HepG2 (cell line): ENCODE data around the gene EARS2. TPM values are rescaled to one million over a fixed set of nuclear protein-coding genes. Genes with fewer than 3 reads are reported as not detected.

Experiments
- ATAC-seq: fragments of 200-7000 bp; cut with Tn5 transposase; 3 replicates; pipeline ENCODE4 v1.9.1; 2020; ENCODE audit warnings: mild to moderate bottlenecking, moderate library complexity
- BruUV-seq: library from RNA; stranded (reverse); fragments of 400-500 nt; replicated peaks from 2 replicates; lab custom pipeline; 2021; lab: Mats Ljungman, UMichigan
- CTCF ChIA-PET: fragments of 300-600 bp; formaldehyde crosslinking; extraction: SDS; loops from one replicate; lab custom pipeline; 2021; ENCODE audit warnings: low total read pairs, inconsistent platforms, low intra/inter-chr PET ratio; lab: Yijun Ruan, JAX
- POLR2A ChIA-PET: fragments of 350-600 bp; sonication (Branson Sonifier 250); formaldehyde crosslinking; loops from one replicate; lab custom pipeline; 2020; ENCODE audit warnings: antibody characterized with exemption, inconsistent platforms; lab: Yijun Ruan, JAX
- DNase-seq: peaks from one replicate; pipeline ENCODE4 v3.0.0-alpha.2; 2015; ENCODE audit warnings: low spot score
- FAIRE-seq: peaks from 3 replicates; lab custom pipeline; 2011; peaks lifted over from hg19 to GRCh38; lab: Jason Lieb, UNC
- H2AFZ ChIP-seq: one replicate; pipeline ENCODE4 v1.6.1; 2011; ENCODE audit warnings: low read length, inconsistent platforms
- H3K27ac ChIP-seq: fragments of 300-600 bp; 3 replicates; pipeline ENCODE4 v1.8.0; 2011; ENCODE audit warnings: mixed run types, mild to moderate bottlenecking, mixed read lengths, low read length, inconsistent platforms; ENCODE audit not compliant: insufficient read depth; ENCODE audit errors: extremely low read length
- H3K27me3 ChIP-seq, 2 experiments: fragments of 200-600 bp in 1 of 2; 2 replicates in 1 of 2; 3 replicates in 1 of 2; pipeline versions ENCODE4 v1.6.0 to v1.8.0; 2011; ENCODE audit warnings: low read length in 2 of 2, mild to moderate bottlenecking in 2 of 2, moderate library complexity in 2 of 2, inconsistent platforms in 1 of 2; ENCODE audit not compliant: insufficient read depth in 2 of 2, control insufficient read depth in 1 of 2
- H3K36me3 ChIP-seq, 2 experiments: fragments of 200-600 bp in 1 of 2; replicated peaks in 1 of 2; 2 replicates in 1 of 2; 3 replicates in 1 of 2; pipeline versions ENCODE4 v1.5.1 to v1.8.0; 2011; ENCODE audit warnings: low read length in 2 of 2, inconsistent platforms in 1 of 2; ENCODE audit not compliant: insufficient read depth in 2 of 2, control insufficient read depth in 1 of 2
- H3K4me1 ChIP-seq: 2 replicates; pipeline ENCODE4 v1.5.1; 2012; ENCODE audit warnings: low read length, inconsistent platforms; ENCODE audit not compliant: insufficient read depth
- H3K4me2 ChIP-seq: 2 replicates; pipeline ENCODE4 v1.6.0; 2011; ENCODE audit warnings: low read depth, low read length, inconsistent platforms
- H3K4me3 ChIP-seq, 3 experiments: fragments of 200-600 bp in 1 of 3; sonication (generic), shearing (Covaris generic) in 1 of 3; replicated peaks in 1 of 3; 2 replicates each; pipeline ENCODE4 v1.5.1; 2011 to 2016; ENCODE audit warnings: low read length in 3 of 3, inconsistent platforms in 2 of 3, low read depth in 2 of 3, mild to moderate bottlenecking in 2 of 3, control low read depth in 1 of 3, mixed read lengths in 1 of 3; ENCODE audit not compliant: insufficient read depth in 1 of 3
- H3K79me2 ChIP-seq: one replicate; pipeline ENCODE4 v1.6.1; 2011; ENCODE audit warnings: low read length, inconsistent platforms; ENCODE audit not compliant: insufficient read depth
- H3K9ac ChIP-seq: 2 replicates; pipeline ENCODE4 v1.6.0; 2011; ENCODE audit warnings: mild to moderate bottlenecking, low read depth, low read length, inconsistent platforms; ENCODE audit not compliant: insufficient read depth
- H3K9me3 ChIP-seq: 2 replicates; pipeline ENCODE4 v1.5.1; 2012; ENCODE audit warnings: mild to moderate bottlenecking, low read length
- H4K20me1 ChIP-seq: 2 replicates; pipeline ENCODE4 v1.6.0; 2011; ENCODE audit warnings: inconsistent platforms, mild to moderate bottlenecking, low read length, moderate library complexity; ENCODE audit not compliant: insufficient read depth
- BCL6 ChIP-seq: IDR thresholded peaks from 2 replicates; pipeline ENCODE4 v1.6.1; 2016; ENCODE audit warnings: missing genetic modification reagents, missing compliant biosample characterization
- CAMTA2 ChIP-seq: sonication (generic); formaldehyde crosslinking; IDR thresholded peaks from 2 replicates; pipeline ENCODE4 v1.4.0; 2020; ENCODE audit warnings: mild to moderate bottlenecking, missing genetic modification reagents, borderline replicate concordance
- CBX1 ChIP-seq: IDR thresholded peaks from one replicate; pipeline ENCODE4 v1.6.1; 2016; ENCODE audit warnings: antibody characterized with exemption, low read depth
- CHCHD3 ChIP-seq: sonication (generic); formaldehyde crosslinking; IDR thresholded peaks from 2 replicates; pipeline ENCODE4 v1.8.0; 2022; ENCODE audit warnings: mild to moderate bottlenecking, missing genetic modification reagents, moderate library complexity
- IKZF4 ChIP-seq: sonication (generic); formaldehyde crosslinking; IDR thresholded peaks from 2 replicates; pipeline ENCODE4 v1.5.1; 2020; ENCODE audit warnings: borderline replicate concordance, mild to moderate bottlenecking, low read depth, missing genetic modification reagents; ENCODE audit errors: not compliant biosample characterization
- ISX ChIP-seq: sonication (generic); formaldehyde crosslinking; conservative IDR thresholded peaks from 2 replicates; pipeline ENCODE4 v1.5.0; 2020; ENCODE audit warnings: missing genetic modification reagents
- MTA1 ChIP-seq: sonication (generic); formaldehyde crosslinking; IDR thresholded peaks from 2 replicates; pipeline ENCODE4 v1.4.0; 2020; ENCODE audit warnings: missing genetic modification reagents, mild to moderate bottlenecking, borderline replicate concordance
- MXD1 ChIP-seq: sonication (generic); formaldehyde crosslinking; IDR thresholded peaks from 2 replicates; pipeline ENCODE4 v1.4.0; 2020; ENCODE audit warnings: mild to moderate bottlenecking, missing genetic modification reagents
- MXD3 ChIP-seq: IDR thresholded peaks from 2 replicates; pipeline ENCODE4 v1.6.1; 2016; ENCODE audit warnings: mild to moderate bottlenecking, missing biosample characterization, missing genetic modification reagents
- NFE2L1 ChIP-seq: sonication (generic); formaldehyde crosslinking; IDR thresholded peaks from 2 replicates; pipeline ENCODE4 v1.4.0; 2020; ENCODE audit warnings: missing genetic modification reagents, mild to moderate bottlenecking, borderline replicate concordance
- PCBP1 ChIP-seq: fragments of 200-400 bp; formaldehyde crosslinking; IDR thresholded peaks from 2 replicates; pipeline ENCODE4 v1.6.1; 2017; ENCODE audit warnings: mild to moderate bottlenecking, low read depth, low read length, borderline replicate concordance
- ZBTB20 ChIP-seq: sonication (generic); formaldehyde crosslinking; IDR thresholded peaks from 2 replicates; pipeline ENCODE4 v1.8.1; 2023; ENCODE audit warnings: missing genetic modification reagents, low read depth, mild to moderate bottlenecking, borderline replicate concordance
- ZFY ChIP-seq: sonication (generic); formaldehyde crosslinking; IDR thresholded peaks from 2 replicates; pipeline ENCODE4 v1.4.0; 2020; ENCODE audit warnings: missing genetic modification reagents
- ZNF276 ChIP-seq: sonication (generic); formaldehyde crosslinking; IDR thresholded peaks from 2 replicates; pipeline ENCODE4 v1.4.0; 2020; ENCODE audit warnings: mild to moderate bottlenecking, low read depth, missing genetic modification reagents
- ZNF512B ChIP-seq: sonication (generic); formaldehyde crosslinking; IDR thresholded peaks from 2 replicates; pipeline ENCODE4 v1.5.1; 2020; ENCODE audit warnings: missing genetic modification reagents, mild to moderate bottlenecking, borderline replicate concordance
- WGBS: methylation state at CpG from one replicate; pipeline ENCODE4 v1.1.6; 2017; ENCODE audit warnings: low lambda C conversion rate; 5-methylcytosine and 5-hydroxymethylcytosine counted together
- in situ Hi-C: cut with HindIII; loops from 2 replicates; pipeline ENCODE4 v1.10.0; 2017; ENCODE audit warnings: low pct_unique_long_range_greater_than_20kb; ENCODE audit not compliant: extremely low pct_ligation_motif_present
- intact Hi-C: fragments of 100-400 bp; cut with micrococcal nuclease; formaldehyde crosslinking; loops from one replicate; pipeline ENCODE4 v1.10.0; 2022; ENCODE audit not compliant: unreplicated experiment
- polyA plus RNA-seq, 8 experiments: library from polyadenylated mRNA; depleted of rRNA in 3 of 8; stranded (reverse) in 7 of 8; unstranded in 1 of 8; fragments of >200 nt; fragmentation: Illumina TruSeq in 4 of 8; extraction: Trizol in 4 of 8; gene quantifications; 2 replicates each; pipeline versions ENCODE4 v1.2.1 to v1.2.3, GENCODE V29; 2011 to 2016; ENCODE audit warnings: low read depth in 4 of 8, missing spikeins in 1 of 8, mixed read lengths in 1 of 8; ENCODE audit not compliant: insufficient read depth in 1 of 8
- total RNA-seq, 5 experiments: library from RNA; depleted of rRNA; stranded (reverse); fragments of >200 nt; fragmentation: Illumina TruSeq; extraction: Trizol; gene quantifications; 2 replicates each; pipeline ENCODE4 v1.2.3, GENCODE V29; 2016; ENCODE audit warnings: low read depth in 1 of 5

Gene EARS2
- total and polyA plus RNA-seq, 2 of the 13 experiments (the other 11 are each of a cell fraction or from before 2014, with no cell fraction given), result 49.4 to 80.4 TPM

GRCh38 chr16:23557779-23558702 lies 891 bp upstream of the EARS2 start (continued):
- no peak for TF ChIP-seq PCBP1
- no peak for TF ChIP-seq ZNF276 (CRISPR knock-in tag)
- TF ChIP-seq IKZF4 (CRISPR knock-in tag), result peak; percentile 35
- no peak for TF ChIP-seq BCL6
- peak; percentile 57; the same call in 1 of the 2 replicates for TF ChIP-seq MXD1
- no peak for TF ChIP-seq CHCHD3

- H3K4me2 ChIP-seq, result no peak overlapping the region
- no peaks in the 10 kb centered on the region for H3K9me3 ChIP-seq
- in situ Hi-C loops (no loop called here), intact Hi-C loops (no loop called here)
- H3K27ac ChIP-seq, result no peak overlapping the region
- DNase-seq (no peak), ATAC-seq (no peak), FAIRE-seq (no peak)
- ChIA-PET CTCF (no interaction called here), POLR2A (interaction anchor here (1.6 to 1.8 kb wide), 2 partner anchors 15 to 18 kb away, joined by 4 to 20 read pairs; no protein-coding TSS in a partner anchor)
- peaks cover 23 to 38% of the 10 kb centered on the region in 2 experiments for H3K36me3 ChIP-seq
- WGBS, result 92% methylated on average over 3 of the region's 3 CpGs
- H3K79me2 ChIP-seq, result peaks cover 29% of the 10 kb centered on the region
- H2AFZ ChIP-seq, result no peak overlapping the region
- H3K9ac ChIP-seq, result 0 out of 2 replicates have a peak overlapping the region, but pooled peaks have one; percentile 1
- H3K4me3 ChIP-seq, result no peak overlapping the region
- no TSS peak for BruUV-seq
- H3K4me1 ChIP-seq, result peaks cover 33% of the 10 kb centered on the region
- 0 out of 2 replicates have a peak, but pooled peaks cover 4% of the 10 kb centered on the region for H4K20me1 ChIP-seq
- H3K27me3 ChIP-seq, result peaks cover 0 to 3% of the 10 kb centered on the region in 2 experiments; a peak in 1 of 5 replicates
- TF ChIP-seq MTA1 (CRISPR knock-in tag), result no peak
- no peak for TF ChIP-seq CAMTA2 (CRISPR knock-in tag)
- TF ChIP-seq MXD3 (CRISPR knock-in tag), result no peak
- TF ChIP-seq ZBTB20, result no peak
- no peak for TF ChIP-seq ISX (CRISPR knock-in tag)
- TF ChIP-seq ZFY (CRISPR knock-in tag), result no peak
- TF ChIP-seq CBX1, result no peak
- no peak for TF ChIP-seq ZNF512B (CRISPR knock-in tag)
- no peak for TF ChIP-seq NFE2L1 (CRISPR knock-in tag)
Observed at GRCh38 chr16:23554536-23554935, 2.6 kb downstream of the EARS2 start.
